Central memory CD8-positive, alpha-beta T cell (primary cell): ENCODE results near the gene PUSL1.

Source experiments
- ATAC-seq: fragments of 150-1000 bp; cut with Tn5 transposase; replicated peaks from 2 replicates; pipeline ENCODE4 v1.10.0; 2022; ENCODE audit warnings: mild to moderate bottlenecking, moderate FRiP score, moderate number of reproducible peaks; ENCODE audit not compliant: poor library complexity, severe bottlenecking; ENCODE audit errors: extremely low read depth
- DNase-seq, 2 donors: peaks; one replicate each; pipeline ENCODE4 v3.0.0; 2021; ENCODE audit warnings: low spot score in 2 of 2
- H3K27ac Mint-ChIP-seq: one replicate; pipeline ENCODE4 v1.8.0; 2022; ENCODE audit warnings: low read depth, mild to moderate bottlenecking, moderate library complexity, mixed read lengths
- H3K27me3 Mint-ChIP-seq: one replicate; pipeline ENCODE4 v1.8.0; 2022; ENCODE audit warnings: mixed read lengths
- H3K36me3 Mint-ChIP-seq: one replicate; pipeline ENCODE4 v1.8.0; 2022; ENCODE audit warnings: mild to moderate bottlenecking, moderate library complexity, mixed read lengths; ENCODE audit not compliant: insufficient read depth
- H3K4me1 Mint-ChIP-seq: one replicate; pipeline ENCODE4 v1.8.0; 2022; ENCODE audit warnings: mixed read lengths
- H3K4me3 Mint-ChIP-seq: one replicate; pipeline ENCODE4 v1.8.0; 2022; ENCODE audit warnings: mild to moderate bottlenecking, moderate library complexity, mixed read lengths
- H3K9me3 Mint-ChIP-seq: one replicate; pipeline ENCODE4 v1.8.0; 2022; ENCODE audit warnings: mixed read lengths

The PUSL1 gene

DNA sequence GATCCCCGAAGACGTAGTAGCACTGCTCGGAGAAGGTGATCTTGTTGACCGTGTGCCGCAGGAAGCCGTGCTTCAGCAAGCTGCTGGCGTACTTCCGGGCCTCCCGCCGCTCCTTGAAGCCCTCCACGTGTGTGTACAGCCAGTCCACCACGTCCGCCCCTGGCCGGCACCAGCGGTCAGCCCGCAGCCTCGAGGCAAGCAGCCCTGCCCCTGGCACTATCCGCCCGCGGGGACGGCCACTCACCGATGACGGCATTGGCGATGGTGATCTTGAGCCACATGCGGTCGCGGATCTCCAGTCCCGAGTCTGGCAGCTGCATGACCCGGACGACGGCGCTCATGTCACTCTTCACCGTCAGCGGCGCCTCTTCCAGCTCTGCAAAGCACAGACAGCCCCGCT lies 29.9 kb downstream of the PUSL1 start:
- Mint-ChIP-seq H3K9me3 (no peaks in the 10 kb centered on the region), H3K27me3 (no peaks in the 10 kb centered on the region), H3K27ac (no peak overlapping the region), H3K36me3 (peaks cover 10% of the 10 kb centered on the region), H3K4me3 (no peak overlapping the region), H3K4me1 (peaks cover under 1% of the 10 kb centered on the region)
- ATAC-seq, result no peak
- DNase-seq, result no peak

DNA sequence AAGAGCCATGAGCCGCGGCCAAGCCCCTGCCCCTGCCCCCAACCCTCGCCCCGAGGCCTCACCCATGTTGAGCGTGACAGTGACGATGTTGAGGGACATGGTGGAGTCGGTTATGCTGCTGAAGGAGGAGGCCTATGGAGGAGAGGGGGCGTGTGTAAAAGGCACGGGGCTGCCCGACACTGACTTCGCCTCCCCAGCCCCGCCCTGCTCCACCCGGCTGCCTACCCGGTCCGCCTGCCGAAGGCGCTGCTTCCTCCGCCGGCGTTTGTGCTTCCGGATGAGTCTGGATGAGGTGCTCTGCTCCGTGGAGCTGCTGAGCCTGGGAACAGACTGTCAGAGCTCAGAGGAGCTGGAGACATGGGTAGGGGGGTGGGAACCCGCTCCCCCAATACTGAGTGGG lies 31.8 kb downstream of the PUSL1 start:
- ATAC-seq (no peak), DNase-seq (no peak)
- H3K4me1 Mint-ChIP-seq, result peaks cover 4% of the 10 kb centered on the region
- no peak overlapping the region for H3K4me3 Mint-ChIP-seq
- H3K27ac Mint-ChIP-seq, result no peak overlapping the region
- H3K9me3 Mint-ChIP-seq, result no peaks in the 10 kb centered on the region
- H3K36me3 Mint-ChIP-seq, result peaks cover 5% of the 10 kb centered on the region
- no peaks in the 10 kb centered on the region for H3K27me3 Mint-ChIP-seq

DNA sequence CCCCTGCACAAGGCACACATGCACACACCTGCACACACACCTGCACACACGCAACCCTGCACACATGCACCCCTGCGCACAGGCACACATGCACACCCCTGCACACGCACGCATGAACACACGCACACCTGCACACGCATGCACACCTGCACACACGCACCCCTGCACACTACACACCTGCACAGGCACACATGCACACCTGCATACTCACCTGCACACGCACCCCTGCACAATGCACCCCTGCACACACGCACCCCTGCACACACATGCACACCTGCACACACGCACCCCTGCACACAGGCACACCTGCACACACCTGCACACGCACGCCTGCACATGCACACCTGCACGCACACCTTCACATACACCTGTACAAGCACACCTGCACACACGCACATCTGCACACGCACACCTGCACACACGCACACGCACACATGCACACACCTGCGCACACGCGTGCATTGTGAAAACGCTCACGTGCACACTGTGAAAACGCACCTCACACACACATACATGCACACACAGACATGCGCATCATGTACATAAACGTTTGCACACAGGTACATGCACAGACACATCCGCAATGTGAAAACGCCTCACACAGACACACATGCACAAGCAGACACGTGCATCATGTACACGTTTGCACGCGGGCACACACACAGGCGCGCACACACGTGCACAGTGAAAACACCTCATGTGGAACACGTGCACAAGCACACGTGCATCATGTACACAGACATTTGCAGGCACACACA lies 32.6 kb downstream of the PUSL1 start:
- Mint-ChIP-seq H3K27me3 (no peaks in the 10 kb centered on the region), H3K27ac (no peak overlapping the region), H3K36me3 (peaks cover 5% of the 10 kb centered on the region), H3K4me3 (no peak overlapping the region), H3K4me1 (peaks cover 4% of the 10 kb centered on the region), H3K9me3 (no peaks in the 10 kb centered on the region)
- no peak for ATAC-seq
- DNase-seq, result no peak

DNA sequence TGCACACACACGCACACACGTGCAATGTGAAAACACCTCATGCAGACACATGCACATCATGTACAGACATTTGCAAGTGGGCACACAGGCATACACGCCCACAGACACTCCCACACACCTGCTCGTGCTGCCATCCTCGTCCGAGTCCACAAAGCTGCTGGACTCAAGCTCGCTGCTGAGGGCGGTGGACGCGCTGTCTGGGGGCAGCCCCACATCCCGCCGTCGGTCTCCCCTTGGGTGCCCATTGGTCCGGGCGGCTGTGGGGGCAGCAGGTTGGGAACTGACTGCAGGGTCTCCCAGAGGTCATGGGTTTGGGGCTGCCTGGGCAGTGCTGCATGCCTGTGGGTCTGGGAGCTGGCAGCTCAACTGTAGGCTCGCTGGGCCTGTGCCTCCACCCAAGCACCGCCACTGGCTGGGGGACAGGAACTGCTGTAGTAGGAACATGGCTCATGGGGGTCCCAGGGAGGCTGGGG lies 33.2 kb downstream of the PUSL1 start:
- H3K4me1 Mint-ChIP-seq, result peaks cover 7% of the 10 kb centered on the region
- no peak overlapping the region for H3K27ac Mint-ChIP-seq
- DNase-seq (no peak), ATAC-seq (no peak)
- peaks cover 5% of the 10 kb centered on the region for H3K36me3 Mint-ChIP-seq
- H3K27me3 Mint-ChIP-seq, result no peaks in the 10 kb centered on the region
- H3K9me3 Mint-ChIP-seq, result no peaks in the 10 kb centered on the region
- no peak overlapping the region for H3K4me3 Mint-ChIP-seq

DNA sequence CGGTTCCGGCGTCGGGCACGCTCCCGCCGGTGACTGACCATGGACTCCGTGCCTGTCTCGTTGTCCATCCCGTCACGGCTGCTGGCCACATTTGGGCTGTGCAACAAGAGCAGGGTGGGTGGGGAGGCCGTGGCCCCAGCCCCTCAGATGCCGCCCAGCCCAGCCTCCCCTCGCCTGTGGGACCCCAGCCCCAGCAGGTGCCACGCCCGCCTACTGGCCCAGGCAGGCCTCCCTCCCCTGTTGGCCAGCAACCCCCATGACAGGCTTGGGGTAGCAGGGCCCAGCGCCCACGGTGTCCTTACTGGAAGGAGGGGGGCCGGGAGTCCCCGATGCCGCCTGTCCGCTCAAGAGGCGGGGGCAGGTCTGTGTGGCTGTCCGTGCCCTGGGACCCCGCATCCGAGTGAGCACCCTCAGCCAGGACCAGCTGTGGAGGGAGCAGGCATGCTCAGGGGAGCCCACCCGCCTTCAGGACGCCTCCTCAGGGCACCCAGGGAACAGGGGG lies 33.7 kb downstream of the PUSL1 start:
- ATAC-seq (no peak), DNase-seq (no peak)
- Mint-ChIP-seq H3K27ac (no peak overlapping the region), H3K4me1 (peaks cover 12% of the 10 kb centered on the region), H3K9me3 (no peaks in the 10 kb centered on the region), H3K4me3 (no peak overlapping the region), H3K27me3 (no peaks in the 10 kb centered on the region), H3K36me3 (peaks cover 5% of the 10 kb centered on the region)

DNA sequence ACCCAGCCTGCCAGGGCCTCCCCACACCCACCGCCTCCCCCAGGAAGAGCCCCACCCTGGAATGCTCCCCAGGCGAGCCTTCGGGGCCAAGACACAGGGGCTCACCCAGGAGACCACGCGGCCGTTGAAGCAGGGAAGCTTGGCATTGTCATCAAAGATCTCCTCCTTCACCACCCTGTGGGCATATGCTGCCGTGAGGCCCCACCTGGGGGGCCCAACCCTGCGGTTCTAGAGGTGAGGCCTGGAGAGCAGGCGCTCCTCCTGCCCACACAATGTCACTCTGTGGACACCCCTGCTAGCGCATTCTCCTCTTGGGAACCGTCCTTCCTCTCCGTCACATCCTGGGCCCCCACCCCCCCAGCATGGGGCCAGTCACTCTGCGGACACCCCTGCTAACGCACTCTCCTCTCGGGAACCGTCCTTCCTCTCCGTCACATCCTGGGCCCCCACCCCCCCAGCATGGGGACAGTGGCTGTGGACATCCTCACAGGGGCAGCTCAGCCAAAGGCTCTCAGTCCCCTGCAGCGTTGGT lies 34.3 kb downstream of the PUSL1 start:
- Mint-ChIP-seq H3K4me3 (no peak overlapping the region), H3K36me3 (peaks cover 5% of the 10 kb centered on the region), H3K4me1 (peaks cover 17% of the 10 kb centered on the region), H3K27me3 (no peaks in the 10 kb centered on the region), H3K9me3 (no peaks in the 10 kb centered on the region), H3K27ac (no peak overlapping the region)
- DNase-seq (no peak), ATAC-seq (no peak)

DNA sequence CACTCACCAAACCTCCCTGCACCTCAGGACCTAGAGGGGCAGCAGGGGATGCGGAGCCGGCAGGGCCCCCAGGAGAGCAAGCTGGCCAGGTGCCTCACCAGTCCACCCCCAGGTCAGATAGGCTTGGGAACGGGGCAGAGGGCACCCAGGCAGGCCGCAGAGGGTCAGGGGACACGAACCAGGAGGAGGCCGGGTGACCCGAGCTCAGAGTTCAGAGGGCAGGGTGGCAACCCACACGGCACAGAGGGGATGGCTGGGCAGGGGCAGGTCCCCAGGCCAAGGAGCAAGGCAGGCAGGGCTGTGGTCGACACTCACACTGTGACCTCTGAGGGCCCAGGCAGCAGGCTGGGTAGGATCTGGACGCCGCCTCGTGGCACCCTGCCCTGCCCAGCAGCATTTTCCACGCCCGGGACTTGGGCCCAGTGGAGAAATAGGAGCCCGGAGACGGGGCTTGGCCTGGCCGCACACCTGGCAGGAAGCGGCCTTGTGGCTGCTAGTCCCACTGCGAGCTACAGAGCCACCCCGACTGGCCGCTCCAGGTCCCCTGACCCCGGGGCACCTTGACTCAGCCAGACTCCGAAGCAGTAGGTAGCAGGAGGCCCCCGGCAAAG lies 35.5 kb downstream of the PUSL1 start:
- Mint-ChIP-seq H3K27ac (no peak overlapping the region), H3K4me3 (no peak overlapping the region), H3K36me3 (peaks cover 4% of the 10 kb centered on the region), H3K9me3 (no peaks in the 10 kb centered on the region), H3K27me3 (no peaks in the 10 kb centered on the region), H3K4me1 (peaks cover 18% of the 10 kb centered on the region)
- ATAC-seq (no peak), DNase-seq (no peak)

DNA sequence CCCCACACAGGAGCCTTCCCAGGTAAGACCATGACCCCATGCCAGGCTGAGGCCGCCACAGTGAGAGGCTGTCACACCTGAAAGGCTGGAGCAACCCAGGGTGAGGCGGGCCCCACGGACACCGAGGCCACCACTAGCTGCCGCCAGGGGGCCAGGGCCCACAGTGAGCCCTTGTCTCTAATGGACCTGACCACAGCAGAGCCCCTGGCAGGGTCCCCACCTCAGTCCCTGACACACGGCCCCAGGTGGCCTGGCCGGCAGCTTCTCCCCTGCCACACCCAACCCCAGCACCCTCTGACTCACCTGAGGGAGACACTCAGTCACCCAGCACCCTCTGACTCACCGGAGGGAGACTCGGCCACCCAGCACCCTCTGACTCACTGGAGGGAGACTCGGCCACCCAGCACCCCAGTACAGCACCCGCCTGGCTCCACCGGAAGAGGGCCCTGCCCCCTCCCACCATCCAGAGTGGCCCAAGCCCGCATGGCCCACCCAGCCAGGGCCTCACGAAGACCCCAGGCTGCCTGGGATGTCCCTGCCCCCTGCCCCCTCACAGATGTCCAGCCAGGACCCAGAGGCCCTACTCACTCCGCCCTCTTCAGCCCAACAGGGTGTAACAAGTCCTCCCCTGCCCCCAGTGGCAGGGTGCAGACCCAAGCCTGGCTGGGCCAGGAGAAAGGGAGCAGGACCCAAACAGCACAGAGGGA lies 36.4 kb downstream of the PUSL1 start:
- ATAC-seq, result no peak
- Mint-ChIP-seq H3K27ac (no peak overlapping the region), H3K4me3 (no peak overlapping the region), H3K4me1 (peaks cover 18% of the 10 kb centered on the region), H3K36me3 (peaks cover 4% of the 10 kb centered on the region), H3K9me3 (no peaks in the 10 kb centered on the region), H3K27me3 (no peaks in the 10 kb centered on the region)
- no peak for DNase-seq

DNA sequence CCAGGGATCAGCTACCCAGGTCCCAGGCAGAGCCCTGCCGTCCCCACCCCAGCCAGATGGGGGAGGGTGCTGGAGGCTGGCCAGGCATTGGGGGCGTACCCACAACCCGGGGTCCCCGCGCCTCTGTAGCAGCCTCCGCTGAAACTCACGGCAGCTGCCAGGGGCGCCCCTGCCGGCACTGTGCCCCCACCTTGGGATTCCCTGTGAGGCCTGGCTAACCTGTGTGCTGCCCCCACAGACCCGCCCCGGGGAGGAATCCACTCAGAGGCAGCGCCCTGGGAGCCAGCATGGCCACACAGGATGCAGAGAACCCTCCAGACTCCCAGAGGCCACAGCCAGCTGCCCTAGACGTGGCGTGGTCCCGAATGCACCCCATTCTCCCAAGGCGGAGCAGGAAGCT lies 37.0 kb downstream of the PUSL1 start:
- H3K4me3 Mint-ChIP-seq, result no peak overlapping the region
- peaks cover 4% of the 10 kb centered on the region for H3K36me3 Mint-ChIP-seq
- peaks cover 18% of the 10 kb centered on the region for H3K4me1 Mint-ChIP-seq
- no peaks in the 10 kb centered on the region for H3K27me3 Mint-ChIP-seq
- DNase-seq (no peak), ATAC-seq (no peak)
- no peak overlapping the region for H3K27ac Mint-ChIP-seq
- H3K9me3 Mint-ChIP-seq, result no peaks in the 10 kb centered on the region

DNA sequence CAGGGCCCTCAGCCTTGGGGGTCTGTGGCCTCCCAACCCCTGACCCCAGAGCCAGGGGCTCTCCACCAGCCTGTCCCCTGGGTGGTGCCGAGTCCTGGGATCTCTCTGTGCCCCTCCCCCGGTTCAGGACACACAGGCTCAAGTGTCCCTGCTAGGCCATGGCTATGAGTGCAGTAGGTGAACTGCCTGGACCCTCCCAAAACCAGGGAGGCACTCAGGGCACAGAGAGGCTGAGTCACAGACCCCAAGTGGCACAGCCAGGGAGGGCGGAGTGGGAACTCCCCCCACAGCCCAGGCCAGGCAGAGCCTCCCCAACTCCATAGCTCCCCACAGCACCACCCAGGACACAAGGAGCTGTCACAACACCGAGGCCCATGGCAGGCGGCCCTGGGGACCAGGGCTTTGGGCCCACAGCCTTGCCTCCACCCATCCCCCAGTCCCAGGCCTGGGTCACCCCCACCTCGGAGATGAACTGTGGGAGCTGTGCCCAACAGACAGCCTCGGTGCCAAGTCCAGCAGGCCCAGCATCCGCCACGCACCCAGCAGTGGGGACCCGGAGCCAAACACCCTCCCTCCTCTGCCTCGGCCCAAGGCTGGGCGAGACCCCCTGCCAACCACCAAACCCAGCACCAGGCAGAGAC lies 37.6 kb downstream of the PUSL1 start:
- no peaks in the 10 kb centered on the region for H3K9me3 Mint-ChIP-seq
- peaks cover 18% of the 10 kb centered on the region for H3K4me1 Mint-ChIP-seq
- no peaks in the 10 kb centered on the region for H3K27me3 Mint-ChIP-seq
- H3K36me3 Mint-ChIP-seq, result peaks cover 2% of the 10 kb centered on the region
- H3K4me3 Mint-ChIP-seq, result no peak overlapping the region
- no peak overlapping the region for H3K27ac Mint-ChIP-seq
- ATAC-seq, result no peak
- DNase-seq, result no peak

DNA sequence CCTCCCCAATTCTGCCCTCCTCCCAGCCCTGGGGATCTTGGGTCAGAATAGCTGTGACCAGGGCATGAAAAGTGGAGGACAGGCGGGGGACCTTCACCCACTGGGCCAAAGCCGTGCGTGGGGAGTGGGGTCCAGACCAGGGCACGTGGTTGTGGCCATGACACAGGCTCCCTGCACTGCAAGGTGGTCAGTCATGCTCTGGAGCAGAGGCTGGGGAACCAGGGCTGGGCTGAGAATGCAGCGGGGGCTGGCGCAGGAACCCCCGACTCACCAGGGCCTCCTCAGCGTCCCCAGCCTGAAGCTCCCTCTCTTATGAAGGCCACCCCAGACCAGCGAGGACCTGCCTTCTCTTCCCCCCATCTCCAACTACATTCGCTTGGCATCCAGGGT lies 38.1 kb downstream of the PUSL1 start:
- H3K9me3 Mint-ChIP-seq, result no peaks in the 10 kb centered on the region
- DNase-seq (no peak), ATAC-seq (no peak)
- peak overlapping the region; percentile 73 for H3K4me3 Mint-ChIP-seq
- H3K4me1 Mint-ChIP-seq, result peaks cover 18% of the 10 kb centered on the region
- peaks cover 2% of the 10 kb centered on the region for H3K36me3 Mint-ChIP-seq
- H3K27me3 Mint-ChIP-seq, result no peaks in the 10 kb centered on the region
- peak overlapping the region; percentile 32 for H3K27ac Mint-ChIP-seq

DNA sequence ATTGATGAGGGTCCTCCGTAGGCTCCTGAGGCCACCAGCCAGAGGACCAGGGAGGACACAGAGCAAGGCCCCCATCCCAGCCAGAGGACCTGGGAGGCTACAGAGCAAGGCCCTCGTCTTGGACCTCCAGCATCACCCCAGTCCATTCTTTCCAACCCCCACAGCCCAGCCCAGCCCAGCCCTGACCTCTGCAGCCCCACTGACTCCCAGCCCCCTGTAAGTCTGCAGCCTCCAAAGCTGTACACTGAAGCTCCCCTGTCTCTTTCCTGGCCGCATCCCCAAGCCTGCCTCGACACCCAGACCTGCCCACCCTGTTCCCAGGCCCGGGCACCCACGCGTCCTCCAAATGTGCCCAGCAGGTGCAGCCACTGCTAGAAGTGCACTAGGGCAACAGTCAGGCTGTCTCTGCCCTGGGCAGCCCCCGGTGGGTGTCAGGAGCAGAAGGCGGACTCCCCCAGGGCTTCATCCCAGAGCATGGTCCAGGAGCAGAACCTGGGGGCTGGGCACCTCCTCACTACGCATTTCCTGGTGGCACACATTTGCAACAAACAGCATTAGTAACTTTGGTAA lies 38.7 kb downstream of the PUSL1 start:
- DNase-seq (no peak), ATAC-seq (no peak)
- Mint-ChIP-seq H3K9me3 (no peaks in the 10 kb centered on the region), H3K36me3 (peaks cover 2% of the 10 kb centered on the region), H3K27ac (peak overlapping the region; percentile 32), H3K4me1 (peaks cover 21% of the 10 kb centered on the region), H3K4me3 (peak overlapping the region; percentile 73), H3K27me3 (peaks cover 3% of the 10 kb centered on the region)
